ENCODE results near the gene ADAMTSL1. TPM values are rescaled to one million over a fixed set of nuclear protein-coding genes. Genes with fewer than 3 reads are reported as not detected.

Gene ADAMTSL1
- total RNA-seq, 1 experiment from 2014 or later = 1.2 TPM

DNA sequence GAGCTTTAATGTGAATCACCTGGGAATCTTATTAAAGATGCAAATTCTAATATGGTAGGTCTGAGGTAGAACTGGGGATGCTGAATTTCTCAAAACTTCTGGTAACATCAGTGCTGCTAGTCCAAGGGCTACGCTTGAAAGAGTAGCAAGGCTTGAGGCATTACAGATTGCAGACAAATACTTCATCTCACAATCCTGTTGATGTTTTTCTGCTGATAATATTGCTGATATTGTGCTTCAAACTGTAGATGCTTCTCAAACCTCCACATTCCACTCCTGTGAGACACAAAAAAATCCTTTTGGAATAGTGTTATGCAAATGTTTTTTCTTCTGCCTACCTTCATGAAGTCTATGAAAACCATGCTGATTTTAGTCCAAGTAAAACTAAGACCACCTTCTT is 419.5 kb downstream of the ADAMTSL1 start:
- Histone ChIP-seq H3K9ac (ENCODE audit: extremely low read depth, insufficient read length, low read length) (no peak overlapping the region), H3K23ac (ENCODE audit: insufficient read length, low read depth, low read length) (no peak overlapping the region), H3K14ac (ENCODE audit: insufficient read depth, low read length) (no peak overlapping the region), H3K4ac (ENCODE audit: low read depth, low read length) (no peak overlapping the region), H4K8ac (replicated peaks; ENCODE audit: insufficient read length, low read depth, low read length) (no peak overlapping the region), H3K27me3 (ENCODE audit: insufficient read depth, low read length) (no peaks in the 10 kb centered on the region), H3K4me2 (ENCODE audit: insufficient read depth, insufficient read length, low read length) (no peak overlapping the region), H4K20me1 (ENCODE audit: control insufficient read depth, insufficient read depth, insufficient read length) (no peaks in the 10 kb centered on the region), H3K56ac (ENCODE audit: insufficient read length, low read depth, low read length) (no peak overlapping the region), H2AK5ac (ENCODE audit: insufficient read length, low read length) (no peak overlapping the region), H2BK20ac (ENCODE audit: low read depth, low read length, poor library complexity, severe bottlenecking) (no peak overlapping the region), H3K27ac (ENCODE audit: insufficient read length, low read depth, low read length) (no peak overlapping the region), H3K23me2 (ENCODE audit: insufficient read length, low read depth, low read length, poor library complexity, severe bottlenecking) (no peaks in the 10 kb centered on the region), H3K4me1 (ENCODE audit: insufficient read depth, low read length) (0 out of 2 replicates have a peak, but pooled peaks cover 4% of the 10 kb centered on the region), H2BK120ac (ENCODE audit: low read depth, low read length, poor library complexity, severe bottlenecking) (no peak overlapping the region), H2AFZ (ENCODE audit: low read length) (no peak overlapping the region), H3K79me1 (ENCODE audit: insufficient read depth, low read depth, low read length, poor library complexity, severe bottlenecking) (no peaks in the 10 kb centered on the region), H2BK5ac (ENCODE audit: insufficient read length, low read length) (no peak overlapping the region), H2BK15ac (ENCODE audit: low read depth, low read length) (no peak overlapping the region), H2BK12ac (ENCODE audit: insufficient read length, low read depth, low read length) (no peak overlapping the region), H3K79me2 (ENCODE audit: insufficient read depth, low read length) (no peaks in the 10 kb centered on the region), H4K5ac (ENCODE audit: insufficient read length, low read depth, low read length) (no peak overlapping the region), H3T11ph (ENCODE audit: low read length) (no peak overlapping the region), H3K9me3 (ENCODE audit: control insufficient read depth, low read depth, low read length) (peaks cover 12% of the 10 kb centered on the region), H4K91ac (ENCODE audit: insufficient read length, low read depth, low read length) (no peak overlapping the region), H3K18ac (ENCODE audit: insufficient read length, low read depth, low read length) (no peak overlapping the region)
- DNase-seq = no peak
- Mint-ChIP-seq H3K27ac (no peak overlapping the region), H3K9me3 (peaks cover 16 to 25% of the 10 kb centered on the region in 2 experiments), H3K27me3 (ENCODE audit: low read depth) (no peaks in the 10 kb centered on the region), H3K4me1 (peaks cover 12 to 13% of the 10 kb centered on the region in 2 experiments), H3K4me3 (no peak overlapping the region), H3K36me3 (ENCODE audit: insufficient read depth in 1 of 3, low read depth in 3 of 3) (peaks cover 9 to 18% (median 10%) of the 10 kb centered on the region in 3 experiments)
- WGBS (ENCODE audit: extremely low coverage, insufficient read length, low lambda C conversion rate) = no CpG with 5 or more reads among the region's 1 CpG
- TF ChIP-seq, protein P1, sequence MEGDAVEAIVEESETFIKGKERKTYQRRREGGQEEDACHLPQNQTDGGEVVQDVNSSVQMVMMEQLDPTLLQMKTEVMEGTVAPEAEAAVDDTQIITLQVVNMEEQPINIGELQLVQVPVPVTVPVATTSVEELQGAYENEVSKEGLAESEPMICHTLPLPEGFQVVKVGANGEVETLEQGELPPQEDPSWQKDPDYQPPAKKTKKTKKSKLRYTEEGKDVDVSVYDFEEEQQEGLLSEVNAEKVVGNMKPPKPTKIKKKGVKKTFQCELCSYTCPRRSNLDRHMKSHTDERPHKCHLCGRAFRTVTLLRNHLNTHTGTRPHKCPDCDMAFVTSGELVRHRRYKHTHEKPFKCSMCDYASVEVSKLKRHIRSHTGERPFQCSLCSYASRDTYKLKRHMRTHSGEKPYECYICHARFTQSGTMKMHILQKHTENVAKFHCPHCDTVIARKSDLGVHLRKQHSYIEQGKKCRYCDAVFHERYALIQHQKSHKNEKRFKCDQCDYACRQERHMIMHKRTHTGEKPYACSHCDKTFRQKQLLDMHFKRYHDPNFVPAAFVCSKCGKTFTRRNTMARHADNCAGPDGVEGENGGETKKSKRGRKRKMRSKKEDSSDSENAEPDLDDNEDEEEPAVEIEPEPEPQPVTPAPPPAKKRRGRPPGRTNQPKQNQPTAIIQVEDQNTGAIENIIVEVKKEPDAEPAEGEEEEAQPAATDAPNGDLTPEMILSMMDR (conservative IDR thresholded peaks at IDR 0.05) = no peak

All from H9 (cell line).